ENCODE measurements around the gene GIPC3. TPM values are rescaled to one million over a fixed set of nuclear protein-coding genes. Genes with fewer than 3 reads are reported as not detected.

Gene GIPC3
- polyA plus RNA-seq, 1 donor, result 1.6 TPM

Other genes with a start within 250 kb of the GIPC3 start
- 17.0 TPM for gene NFIC, start 218.9 kb upstream of the GIPC3 start, polyA plus RNA-seq
- gene SMIM24, start 105.0 kb upstream of the GIPC3 start, polyA plus RNA-seq, result 625 TPM
- gene SMIM44, start 102.0 kb upstream of the GIPC3 start, polyA plus RNA-seq, result 1.6 TPM
- 12.1 TPM for gene DOHH, start 84.8 kb upstream of the GIPC3 start, polyA plus RNA-seq
- gene FZR1, start 79.2 kb upstream of the GIPC3 start, polyA plus RNA-seq, result 42.5 TPM
- gene TEKTIP1, start 46.3 kb upstream of the GIPC3 start, polyA plus RNA-seq, result 3.2 TPM
- gene MFSD12, start 27.9 kb upstream of the GIPC3 start, polyA plus RNA-seq, result 33.7 TPM
- gene HMG20B, start 12.5 kb upstream of the GIPC3 start, polyA plus RNA-seq, result 59.6 TPM
- 1.3 TPM for gene TBXA2R, start 21.4 kb downstream of the GIPC3 start, polyA plus RNA-seq
- 17.5 TPM for gene CACTIN, start 41.3 kb downstream of the GIPC3 start, polyA plus RNA-seq
- gene PIP5K1C, start 115.0 kb downstream of the GIPC3 start, polyA plus RNA-seq, result 23.0 TPM
- gene TJP3, start 122.9 kb downstream of the GIPC3 start, polyA plus RNA-seq, result 73.4 TPM
- gene APBA3, start 176.2 kb downstream of the GIPC3 start, polyA plus RNA-seq, result 21.1 TPM
- 52.1 TPM for gene MRPL54, start 177.2 kb downstream of the GIPC3 start, polyA plus RNA-seq
- 0.01 TPM for gene RAX2, start 186.8 kb downstream of the GIPC3 start, polyA plus RNA-seq
- 4.9 TPM for gene MATK, start 200.9 kb downstream of the GIPC3 start, polyA plus RNA-seq